EH (cell line): ENCODE data around the gene TAS2R31.
"Not testable (repeated sequence)": the region's sequence is repeated elsewhere in the genome, so short reads cannot be mapped to it uniquely, and the experiment has no call there.

ENCODE experiments used
- DNase-seq: peaks from one replicate; pipeline ENCODE4 v3.0.0-alpha.2; 2015; ENCODE audit warnings: low read depth

Gene TAS2R31

GRCh38 chr12:11031307-11031706 lies at the start of gene TAS2R31:
TSS of gene TAS2R31 (minus strand) at chr12:11031407. CDS start at chr12:11031335, 72 bp downstream.
- no peak for DNase-seq

- DNase-seq: no peak
Observed at GRCh38 chr12:11078246-11078645, 47.0 kb upstream of the TAS2R31 start.

GRCh38 chr12:11075642-11076041 lies 44.4 kb upstream of the TAS2R31 start:
- DNase-seq: no peak

- DNase-seq: no peak
Observed at GRCh38 chr12:11071414-11071813, 40.2 kb upstream of the TAS2R31 start.

- DNase-seq: no peak
Observed at GRCh38 chr12:11070999-11071398, 39.8 kb upstream of the TAS2R31 start.

GRCh38 chr12:11069854-11070365 lies 38.7 kb upstream of the TAS2R31 start:
- DNase-seq: no peak

- peak; percentile 31 for DNase-seq
Observed at GRCh38 chr12:11067514-11067913, 36.3 kb upstream of the TAS2R31 start.

GRCh38 chr12:11062194-11062593 lies 31.0 kb upstream of the TAS2R31 start, which contains the start of gene TAS2R46:
TSS of gene TAS2R46 (minus strand) at chr12:11062294. CDS start at chr12:11062294, 0 bp downstream.
- not testable (repeated sequence) for DNase-seq

GRCh38 chr12:11059784-11060183 lies 28.6 kb upstream of the TAS2R31 start:
- DNase-seq: peak; percentile 4

- no peak for DNase-seq
Observed at GRCh38 chr12:11059041-11059440, 27.8 kb upstream of the TAS2R31 start.

GRCh38 chr12:11055306-11055705 lies 24.1 kb upstream of the TAS2R31 start:
- DNase-seq: no peak

GRCh38 chr12:11049806-11050531 lies 18.8 kb upstream of the TAS2R31 start:
- DNase-seq: not testable (repeated sequence)

GRCh38 chr12:11041366-11041765 lies 10.2 kb upstream of the TAS2R31 start:
- DNase-seq: not testable (repeated sequence)

- peak; percentile 41 for DNase-seq
Observed at GRCh38 chr12:11040162-11040561, 9.0 kb upstream of the TAS2R31 start.

GRCh38 chr12:11039171-11039570 lies 8.0 kb upstream of the TAS2R31 start:
- DNase-seq: no peak

- DNase-seq: not testable (repeated sequence)
Observed at GRCh38 chr12:11033959-11034358, 2.8 kb upstream of the TAS2R31 start.

- no peak for DNase-seq
Observed at GRCh38 chr12:11026118-11026517, 5.1 kb downstream of the TAS2R31 start.

GRCh38 chr12:11023387-11023786 lies 7.8 kb downstream of the TAS2R31 start:
- DNase-seq: no peak

GRCh38 chr12:11022520-11022919 lies 8.7 kb downstream of the TAS2R31 start, which contains the start of gene TAS2R19:
TSS of gene TAS2R19 (minus strand) at chr12:11022620. CDS start at chr12:11022571, 49 bp downstream.
- DNase-seq: no peak

- DNase-seq: no peak
Observed at GRCh38 chr12:11016937-11017336, 14.3 kb downstream of the TAS2R31 start.

- DNase-seq: no peak
Observed at GRCh38 chr12:11015775-11016430, 15.3 kb downstream of the TAS2R31 start.

- DNase-seq: peak; percentile 46
Observed at GRCh38 chr12:11014234-11014633, 17.0 kb downstream of the TAS2R31 start.

GRCh38 chr12:11007608-11008007 lies 23.6 kb downstream of the TAS2R31 start:
- DNase-seq: no peak
